Measurements from ENCODE around the gene HDAC4. TPM values are rescaled to one million over a fixed set of nuclear protein-coding genes. Genes with fewer than 3 reads are reported as not detected.

Gene HDAC4
- total RNA-seq, 4 donors from 2014 or later, result 68.0 to 123 (median 86.5) TPM

GRCh38 chr2:239234191-239235175, 166.3 kb downstream of the HDAC4 start:
- no peaks in the 10 kb centered on the region for H3K9me3 ChIP-seq
- peaks cover 0 to 44% (median 9%) of the 10 kb centered on the region in 4 donors for H3K4me1 ChIP-seq
- no peak for DNase-seq (ENCODE audit: low spot score in 2 of 2)
- peak overlapping the region in 1 of 4 donors; percentile 70 for H3K27ac ChIP-seq
- H3K27me3 ChIP-seq, result no peaks in the 10 kb centered on the region
- TF ChIP-seq POLR2A (IDR thresholded peaks at IDR 0.05), result no peak
- TF ChIP-seq CTCF (IDR thresholded peaks at IDR 0.05), result no peak
- TF ChIP-seq EP300 (IDR thresholded peaks at IDR 0.05), result peak in 1 of 2 donors; percentile 10
- 54 to 56% methylated on average over 22 of the region's 22 CpGs for WGBS, 2 donors
- no peak overlapping the region for H3K4me3 ChIP-seq
- no peaks in the 10 kb centered on the region for H3K36me3 ChIP-seq

GRCh38 chr2:239233576-239233975, 167.2 kb downstream of the HDAC4 start:
- Histone ChIP-seq H3K27me3 (no peaks in the 10 kb centered on the region), H3K4me1 (peaks cover 0 to 40% (median 9%) of the 10 kb centered on the region in 4 donors), H3K27ac (peak overlapping the region in 1 of 4 donors; percentile 70), H3K4me3 (no peak overlapping the region), H3K9me3 (no peaks in the 10 kb centered on the region), H3K36me3 (no peaks in the 10 kb centered on the region)
- DNase-seq (ENCODE audit: low spot score in 2 of 2), result no peak
- 82 to 90% methylated on average over 6 of the region's 6 CpGs for WGBS, 2 donors
- TF ChIP-seq POLR2A (IDR thresholded peaks at IDR 0.05), result no peak
- TF ChIP-seq CTCF (IDR thresholded peaks at IDR 0.05), result no peak
- TF ChIP-seq EP300 (IDR thresholded peaks at IDR 0.05), result no peak

GRCh38 chr2:239232195-239232578, 168.6 kb downstream of the HDAC4 start:
- H3K27me3 ChIP-seq, result no peaks in the 10 kb centered on the region
- no peaks in the 10 kb centered on the region for H3K36me3 ChIP-seq
- TF ChIP-seq POLR2A (IDR thresholded peaks at IDR 0.05) (no peak), EP300 (IDR thresholded peaks at IDR 0.05) (no peak), CTCF (IDR thresholded peaks at IDR 0.05) (no peak)
- peaks cover 0 to 52% (median 18%) of the 10 kb centered on the region in 4 donors for H3K4me1 ChIP-seq
- DNase-seq (ENCODE audit: low spot score in 2 of 2), result no peak
- no peak overlapping the region for H3K4me3 ChIP-seq
- peak overlapping the region in 1 of 4 donors; percentile 7 for H3K27ac ChIP-seq
- no peaks in the 10 kb centered on the region for H3K9me3 ChIP-seq
- WGBS, 2 donors, result 65 to 82% methylated on average over 5 to 6 of the region's 6 CpGs

GRCh38 chr2:239231231-239232194, 169.3 kb downstream of the HDAC4 start:
- no peaks in the 10 kb centered on the region for H3K27me3 ChIP-seq
- TF ChIP-seq CTCF (IDR thresholded peaks at IDR 0.05), result no peak
- TF ChIP-seq EP300 (IDR thresholded peaks at IDR 0.05), result no peak
- TF ChIP-seq POLR2A (IDR thresholded peaks at IDR 0.05), result no peak
- H3K36me3 ChIP-seq, result no peaks in the 10 kb centered on the region
- H3K4me1 ChIP-seq, result peaks cover 0 to 59% (median 24%) of the 10 kb centered on the region in 4 donors
- no peak overlapping the region for H3K4me3 ChIP-seq
- WGBS, 2 donors, result 58 to 67% methylated on average over 31 to 35 of the region's 46 CpGs
- no peaks in the 10 kb centered on the region for H3K9me3 ChIP-seq
- no peak for DNase-seq (ENCODE audit: low spot score in 2 of 2)
- H3K27ac ChIP-seq, result peak overlapping the region in 2 of 4 donors; percentile 21 to 42

All from tibial nerve (tissue), 4 donors.